HepG2 (cell line): ENCODE data around the gene PLOD3. TPM values are rescaled to one million over a fixed set of nuclear protein-coding genes. Genes with fewer than 3 reads are reported as not detected.

ENCODE experiments used
- ATRX ChIP-seq: sonication (generic); formaldehyde crosslinking; IDR thresholded peaks from 2 replicates; pipeline ENCODE4 v1.4.0; 2020; ENCODE audit warnings: missing genetic modification reagents, borderline replicate concordance
- HOXA3 ChIP-seq: sonication (generic); formaldehyde crosslinking; IDR thresholded peaks from 2 replicates; pipeline ENCODE4 v1.5.0; 2020; ENCODE audit warnings: missing genetic modification reagents
- KDM6A ChIP-seq: IDR thresholded peaks from 2 replicates; pipeline ENCODE4 v1.6.1; 2016; ENCODE audit warnings: low read depth
- NR2C2 ChIP-seq: sonication (generic); formaldehyde crosslinking; IDR thresholded peaks from 2 replicates; pipeline ENCODE4 v1.4.0; 2020; ENCODE audit warnings: missing genetic modification reagents, mild to moderate bottlenecking, moderate library complexity, borderline replicate concordance
- SAP130 ChIP-seq: IDR thresholded peaks from 2 replicates; pipeline ENCODE4 v1.6.1; 2016; ENCODE audit warnings: low read depth
- SMAD3 ChIP-seq: sonication (generic); formaldehyde crosslinking; IDR thresholded peaks from 2 replicates; pipeline ENCODE4 v1.4.0; 2020; ENCODE audit warnings: missing genetic modification reagents
- SP4 ChIP-seq: sonication (generic); formaldehyde crosslinking; IDR thresholded peaks from 2 replicates; pipeline ENCODE4 v1.8.1; 2023; ENCODE audit warnings: mild to moderate bottlenecking, missing genetic modification reagents
- TBX2 ChIP-seq: sonication (generic); formaldehyde crosslinking; IDR thresholded peaks from 2 replicates; pipeline ENCODE4 v1.5.0; 2020; ENCODE audit warnings: missing genetic modification reagents, mild to moderate bottlenecking, borderline replicate concordance
- TCF12 ChIP-seq, 2 experiments: fragments of 450-650 bp in 1 of 2; sonication (generic) in 1 of 2; formaldehyde crosslinking in 1 of 2; IDR thresholded peaks; 2 replicates each; pipeline versions ENCODE4 v1.6.1 to v1.8.0; 2017 to 2022; ENCODE audit warnings: antibody characterized with exemption in 1 of 2, mild to moderate bottlenecking in 1 of 2, missing genetic modification reagents in 1 of 2, moderate library complexity in 1 of 2
- ZNF280D ChIP-seq: sonication (generic); formaldehyde crosslinking; IDR thresholded peaks from 2 replicates; pipeline ENCODE4 v1.5.1; 2020; ENCODE audit warnings: mild to moderate bottlenecking, missing genetic modification reagents
- ZNF3 ChIP-seq: IDR thresholded peaks from 2 replicates; pipeline ENCODE4 v1.7.0; 2017; ENCODE audit warnings: inconsistent platforms
- ZNF605 ChIP-seq: sonication (generic); formaldehyde crosslinking; IDR thresholded peaks from 2 replicates; pipeline ENCODE4 v1.8.0; 2022; ENCODE audit warnings: mild to moderate bottlenecking, missing genetic modification reagents
- polyA plus RNA-seq, 8 experiments: library from polyadenylated mRNA; depleted of rRNA in 3 of 8; stranded (reverse) in 7 of 8; unstranded in 1 of 8; fragments of >200 nt; fragmentation: Illumina TruSeq in 4 of 8; extraction: Trizol in 4 of 8; gene quantifications; 2 replicates each; pipeline versions ENCODE4 v1.2.1 to v1.2.3, GENCODE V29; 2011 to 2016; ENCODE audit warnings: low read depth in 4 of 8, missing spikeins in 1 of 8, mixed read lengths in 1 of 8; ENCODE audit not compliant: insufficient read depth in 1 of 8
- total RNA-seq, 5 experiments: library from RNA; depleted of rRNA; stranded (reverse); fragments of >200 nt; fragmentation: Illumina TruSeq; extraction: Trizol; gene quantifications; 2 replicates each; pipeline ENCODE4 v1.2.3, GENCODE V29; 2016; ENCODE audit warnings: low read depth in 1 of 5
- TF ChIP-seq, protein P1 (sequence below): sonication (generic); formaldehyde crosslinking; IDR thresholded peaks from 2 replicates; pipeline ENCODE4 v1.5.1; 2020; ENCODE audit warnings: mild to moderate bottlenecking, missing genetic modification reagents, moderate library complexity
- TF ChIP-seq, protein P2 (sequence below): sonication (generic); formaldehyde crosslinking; IDR thresholded peaks from 2 replicates; pipeline ENCODE4 v1.8.0; 2022; ENCODE audit warnings: mild to moderate bottlenecking, missing genetic modification reagents

PLOD3 gene
- total and polyA plus RNA-seq, 2 of the 13 experiments (the other 11 are each of a cell fraction or from before 2014, with no cell fraction given), result 65.8 to 67.4 TPM

DNA sequence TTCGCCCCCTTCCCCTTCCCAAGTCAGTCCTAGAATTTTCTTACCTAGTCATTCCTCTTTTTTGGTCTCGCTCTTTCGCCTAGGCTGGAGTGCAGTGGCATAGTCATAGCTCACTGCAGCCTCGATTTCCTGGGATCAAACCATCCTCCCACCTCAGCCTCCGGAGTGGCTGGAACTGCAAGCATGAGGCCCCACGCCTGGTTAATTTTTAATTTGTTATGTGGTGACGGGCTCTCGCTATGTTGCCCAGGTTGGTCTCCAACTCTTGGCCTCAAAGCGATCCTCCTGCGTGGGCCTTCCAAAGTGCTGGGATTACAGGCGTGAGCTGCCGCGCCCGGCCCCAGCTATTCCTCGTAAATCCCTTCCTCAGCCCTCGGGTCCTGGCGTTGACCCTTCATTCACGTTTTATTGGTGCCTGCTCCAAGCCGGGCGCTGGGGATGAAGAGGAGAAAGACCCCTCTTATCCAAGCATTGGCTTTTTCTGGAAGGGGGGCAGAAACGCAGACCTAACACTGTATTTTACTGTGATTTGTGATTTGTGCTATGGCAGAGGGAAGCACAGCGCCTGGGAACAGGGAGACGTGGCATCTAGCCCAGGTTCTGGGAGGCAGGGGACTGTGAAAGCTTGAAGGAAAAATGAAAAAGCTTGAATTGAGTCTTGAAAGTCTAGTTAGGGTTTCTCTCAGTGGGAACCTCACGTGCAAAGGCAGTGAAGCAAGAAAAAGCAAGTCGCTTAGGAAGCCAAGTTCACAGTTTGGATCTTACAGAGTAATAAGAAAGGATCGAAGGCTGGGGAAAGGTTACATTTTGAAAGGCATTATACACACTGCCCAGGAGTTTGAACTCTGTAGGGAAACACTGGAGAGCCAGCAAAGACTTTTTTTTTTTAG is 1.1 kb upstream of the PLOD3 start (continued):
- TF ChIP-seq TBX2 (CRISPR knock-in tag) (no peak), SAP130 (CRISPR knock-in tag) (peak; percentile 73), NR2C2 (CRISPR knock-in tag) (no peak), TCF12 (IDR thresholded peaks at IDR 0.05) (no peak), TCF12 (CRISPR knock-in tag; IDR thresholded peaks at IDR 0.05) (0 out of 2 replicates have a peak, but pooled peaks have one; percentile 44), ZNF280D (CRISPR knock-in tag) (peak; percentile 91), HOXA3 (CRISPR knock-in tag) (peak; percentile 7; the same call in 1 of the 2 replicates), ZNF605 (peak; percentile 60), ZNF3 (no peak), ATRX (CRISPR knock-in tag) (no peak), KDM6A (no peak), SP4 (CRISPR knock-in tag) (peak; percentile 47; the same call in 1 of the 2 replicates), SMAD3 (CRISPR knock-in tag) (no peak)
- TF ChIP-seq, protein P1, sequence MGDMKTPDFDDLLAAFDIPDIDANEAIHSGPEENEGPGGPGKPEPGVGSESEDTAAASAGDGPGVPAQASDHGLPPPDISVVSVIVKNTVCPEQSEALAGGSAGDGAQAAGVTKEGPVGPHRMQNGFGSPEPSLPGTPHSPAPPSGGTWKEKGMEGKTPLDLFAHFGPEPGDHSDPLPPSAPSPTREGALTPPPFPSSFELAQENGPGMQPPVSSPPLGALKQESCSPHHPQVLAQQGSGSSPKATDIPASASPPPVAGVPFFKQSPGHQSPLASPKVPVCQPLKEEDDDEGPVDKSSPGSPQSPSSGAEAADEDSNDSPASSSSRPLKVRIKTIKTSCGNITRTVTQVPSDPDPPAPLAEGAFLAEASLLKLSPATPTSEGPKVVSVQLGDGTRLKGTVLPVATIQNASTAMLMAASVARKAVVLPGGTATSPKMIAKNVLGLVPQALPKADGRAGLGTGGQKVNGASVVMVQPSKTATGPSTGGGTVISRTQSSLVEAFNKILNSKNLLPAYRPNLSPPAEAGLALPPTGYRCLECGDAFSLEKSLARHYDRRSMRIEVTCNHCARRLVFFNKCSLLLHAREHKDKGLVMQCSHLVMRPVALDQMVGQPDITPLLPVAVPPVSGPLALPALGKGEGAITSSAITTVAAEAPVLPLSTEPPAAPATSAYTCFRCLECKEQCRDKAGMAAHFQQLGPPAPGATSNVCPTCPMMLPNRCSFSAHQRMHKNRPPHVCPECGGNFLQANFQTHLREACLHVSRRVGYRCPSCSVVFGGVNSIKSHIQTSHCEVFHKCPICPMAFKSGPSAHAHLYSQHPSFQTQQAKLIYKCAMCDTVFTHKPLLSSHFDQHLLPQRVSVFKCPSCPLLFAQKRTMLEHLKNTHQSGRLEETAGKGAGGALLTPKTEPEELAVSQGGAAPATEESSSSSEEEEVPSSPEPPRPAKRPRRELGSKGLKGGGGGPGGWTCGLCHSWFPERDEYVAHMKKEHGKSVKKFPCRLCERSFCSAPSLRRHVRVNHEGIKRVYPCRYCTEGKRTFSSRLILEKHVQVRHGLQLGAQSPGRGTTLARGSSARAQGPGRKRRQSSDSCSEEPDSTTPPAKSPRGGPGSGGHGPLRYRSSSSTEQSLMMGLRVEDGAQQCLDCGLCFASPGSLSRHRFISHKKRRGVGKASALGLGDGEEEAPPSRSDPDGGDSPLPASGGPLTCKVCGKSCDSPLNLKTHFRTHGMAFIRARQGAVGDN, result peak; percentile 33; the same call in 1 of the 2 replicates
- TF ChIP-seq, protein P2, sequence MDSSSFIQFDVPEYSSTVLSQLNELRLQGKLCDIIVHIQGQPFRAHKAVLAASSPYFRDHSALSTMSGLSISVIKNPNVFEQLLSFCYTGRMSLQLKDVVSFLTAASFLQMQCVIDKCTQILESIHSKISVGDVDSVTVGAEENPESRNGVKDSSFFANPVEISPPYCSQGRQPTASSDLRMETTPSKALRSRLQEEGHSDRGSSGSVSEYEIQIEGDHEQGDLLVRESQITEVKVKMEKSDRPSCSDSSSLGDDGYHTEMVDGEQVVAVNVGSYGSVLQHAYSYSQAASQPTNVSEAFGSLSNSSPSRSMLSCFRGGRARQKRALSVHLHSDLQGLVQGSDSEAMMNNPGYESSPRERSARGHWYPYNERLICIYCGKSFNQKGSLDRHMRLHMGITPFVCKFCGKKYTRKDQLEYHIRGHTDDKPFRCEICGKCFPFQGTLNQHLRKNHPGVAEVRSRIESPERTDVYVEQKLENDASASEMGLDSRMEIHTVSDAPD (CRISPR knock-in tag), result no peak
